ENCODE results near the gene P3H1. TPM values are rescaled to one million over a fixed set of nuclear protein-coding genes. Genes with fewer than 3 reads are reported as not detected.
"Not testable (repeated sequence)": the region's sequence is repeated elsewhere in the genome, so short reads cannot be mapped to it uniquely, and the experiment has no call there.

The P3H1 gene
- total and polyA plus RNA-seq, 5 donors, result 11.1 to 17.8 (median 14.2) TPM

GRCh38 chr1:42725820-42726219 is 41.0 kb downstream of the P3H1 start:
- 97% methylated on average over 4 of the region's 4 CpGs for WGBS
- intact Hi-C loops (cut with DNase I); H3K9me3 ChIP-seq (ENCODE audit: control insufficient read depth, low read length); ATAC-seq; H3K27ac ChIP-seq (ENCODE audit: low read length); H3K4me3 ChIP-seq (ENCODE audit: low read length); H3K27me3 ChIP-seq (ENCODE audit: control insufficient read depth, insufficient read depth); DNase-seq; H3K4me1 ChIP-seq (ENCODE audit: control insufficient read depth, insufficient read depth, low read length): not testable (repeated sequence)

GRCh38 chr1:42723511-42723910 is 43.3 kb downstream of the P3H1 start:
- WGBS, result 83% methylated on average over 6 of the region's 6 CpGs
- intact Hi-C loops (cut with DNase I), result no loop called here
- Histone ChIP-seq H3K27me3 (ENCODE audit: control insufficient read depth, insufficient read depth) (no peaks in the 10 kb centered on the region), H3K4me3 (ENCODE audit: low read length) (no peak overlapping the region), H3K27ac (ENCODE audit: low read length) (no peak overlapping the region), H3K4me1 (ENCODE audit: control insufficient read depth, insufficient read depth, low read length) (no peaks in the 10 kb centered on the region), H3K9me3 (ENCODE audit: control insufficient read depth, low read length) (no peaks in the 10 kb centered on the region)
- DNase-seq (no peak), ATAC-seq (no peak)

- H3K4me1 ChIP-seq (ENCODE audit: control insufficient read depth, insufficient read depth, low read length); H3K9me3 ChIP-seq (ENCODE audit: control insufficient read depth, low read length); H3K27me3 ChIP-seq (ENCODE audit: control insufficient read depth, insufficient read depth); DNase-seq; ATAC-seq; H3K27ac ChIP-seq (ENCODE audit: low read length); H3K4me3 ChIP-seq (ENCODE audit: low read length); intact Hi-C loops (cut with DNase I): not testable (repeated sequence)
- 99% methylated on average over 2 of the region's 2 CpGs for WGBS
Measured at GRCh38 chr1:42722403-42722802, 44.4 kb downstream of the P3H1 start.

GRCh38 chr1:42721926-42722325 is 44.9 kb downstream of the P3H1 start:
- Histone ChIP-seq H3K27me3 (ENCODE audit: control insufficient read depth, insufficient read depth) (no peaks in the 10 kb centered on the region), H3K27ac (ENCODE audit: low read length) (no peak overlapping the region), H3K4me1 (ENCODE audit: control insufficient read depth, insufficient read depth, low read length) (no peaks in the 10 kb centered on the region), H3K9me3 (ENCODE audit: control insufficient read depth, low read length) (no peaks in the 10 kb centered on the region), H3K4me3 (ENCODE audit: low read length) (no peak overlapping the region)
- no peak for ATAC-seq
- WGBS, result 95% methylated on average over 3 of the region's 3 CpGs
- DNase-seq, result no peak
- intact Hi-C loops (cut with DNase I), result no loop called here

GRCh38 chr1:42720868-42721267 is 46.0 kb downstream of the P3H1 start:
- Histone ChIP-seq H3K27ac (ENCODE audit: low read length) (no peak overlapping the region), H3K9me3 (ENCODE audit: control insufficient read depth, low read length) (no peaks in the 10 kb centered on the region), H3K4me1 (ENCODE audit: control insufficient read depth, insufficient read depth, low read length) (no peaks in the 10 kb centered on the region), H3K27me3 (ENCODE audit: control insufficient read depth, insufficient read depth) (no peaks in the 10 kb centered on the region), H3K4me3 (ENCODE audit: low read length) (no peak overlapping the region)
- ATAC-seq, result no peak
- 93% methylated on average over 1 of the region's 1 CpG for WGBS
- DNase-seq, result no peak
- intact Hi-C loops (cut with DNase I), result no loop called here

GRCh38 chr1:42714441-42714840 is 52.4 kb downstream of the P3H1 start:
- intact Hi-C loops (cut with DNase I); ATAC-seq; H3K4me3 ChIP-seq (ENCODE audit: low read length); H3K9me3 ChIP-seq (ENCODE audit: control insufficient read depth, low read length); H3K27me3 ChIP-seq (ENCODE audit: control insufficient read depth, insufficient read depth); H3K27ac ChIP-seq (ENCODE audit: low read length); DNase-seq; H3K4me1 ChIP-seq (ENCODE audit: control insufficient read depth, insufficient read depth, low read length): not testable (repeated sequence)

GRCh38 chr1:42713293-42713692 is 53.5 kb downstream of the P3H1 start:
- ATAC-seq (no peak), DNase-seq (no peak)
- Histone ChIP-seq H3K4me1 (ENCODE audit: control insufficient read depth, insufficient read depth, low read length) (no peaks in the 10 kb centered on the region), H3K27me3 (ENCODE audit: control insufficient read depth, insufficient read depth) (no peaks in the 10 kb centered on the region), H3K27ac (ENCODE audit: low read length) (no peak overlapping the region), H3K4me3 (ENCODE audit: low read length) (no peak overlapping the region), H3K9me3 (ENCODE audit: control insufficient read depth, low read length) (peaks cover 2% of the 10 kb centered on the region)
- intact Hi-C loops (cut with DNase I), result no loop called here

- H3K4me3 ChIP-seq (ENCODE audit: low read length); H3K27ac ChIP-seq (ENCODE audit: low read length); ATAC-seq; H3K27me3 ChIP-seq (ENCODE audit: control insufficient read depth, insufficient read depth); DNase-seq; intact Hi-C loops (cut with DNase I); H3K4me1 ChIP-seq (ENCODE audit: control insufficient read depth, insufficient read depth, low read length); H3K9me3 ChIP-seq (ENCODE audit: control insufficient read depth, low read length): not testable (repeated sequence)
- 98% methylated on average over 3 of the region's 3 CpGs for WGBS
Measured at GRCh38 chr1:42712808-42713207, 54.0 kb downstream of the P3H1 start.

- intact Hi-C loops (cut with DNase I), result no loop called here
- Histone ChIP-seq H3K27ac (ENCODE audit: low read length) (no peak overlapping the region), H3K4me3 (ENCODE audit: low read length) (no peak overlapping the region), H3K9me3 (ENCODE audit: control insufficient read depth, low read length) (no peaks in the 10 kb centered on the region), H3K27me3 (ENCODE audit: control insufficient read depth, insufficient read depth) (no peaks in the 10 kb centered on the region), H3K4me1 (ENCODE audit: control insufficient read depth, insufficient read depth, low read length) (no peaks in the 10 kb centered on the region)
- DNase-seq (no peak), ATAC-seq (no peak)
- WGBS, result 95% methylated on average over 7 of the region's 7 CpGs
Measured at GRCh38 chr1:42703888-42704464, 62.9 kb downstream of the P3H1 start.

- no peak for ATAC-seq
- no peak for DNase-seq
- intact Hi-C loops (cut with DNase I), result no loop called here
Measured at GRCh38 chr1:42700006-42700405, 66.8 kb downstream of the P3H1 start.

GRCh38 chr1:42698081-42698813 is 68.6 kb downstream of the P3H1 start:
- Histone ChIP-seq H3K27ac (ENCODE audit: low read length) (no peak overlapping the region), H3K4me3 (ENCODE audit: low read length) (no peak overlapping the region), H3K9me3 (ENCODE audit: control insufficient read depth, low read length) (no peaks in the 10 kb centered on the region), H3K27me3 (ENCODE audit: control insufficient read depth, insufficient read depth) (no peaks in the 10 kb centered on the region), H3K4me1 (ENCODE audit: control insufficient read depth, insufficient read depth, low read length) (no peaks in the 10 kb centered on the region)
- intact Hi-C loops (cut with DNase I), result no loop called here
- DNase-seq (no peak), ATAC-seq (no peak)
- 92% methylated on average over 4 of the region's 4 CpGs for WGBS

More at GRCh38 chr1:42700006-42700405, 66.8 kb downstream of the P3H1 start:
- no peak overlapping the region for H3K4me3 ChIP-seq (ENCODE audit: low read length)
- H3K4me1 ChIP-seq (ENCODE audit: control insufficient read depth, insufficient read depth, low read length), result no peaks in the 10 kb centered on the region
- no peaks in the 10 kb centered on the region for H3K27me3 ChIP-seq (ENCODE audit: control insufficient read depth, insufficient read depth)
- H3K27ac ChIP-seq (ENCODE audit: low read length), result no peak overlapping the region
- H3K9me3 ChIP-seq (ENCODE audit: control insufficient read depth, low read length), result no peaks in the 10 kb centered on the region
